H1 (cell line): ENCODE measurements around the gene MUC5AC. TPM values are rescaled to one million over a fixed set of nuclear protein-coding genes. Genes with fewer than 3 reads are reported as not detected.

Experiments used
- CTCF ChIA-PET: fragments of 300-600 bp; sonication (Branson Sonifier 250); formaldehyde crosslinking; loops from one replicate; lab custom pipeline; 2021; ENCODE audit not compliant: partially characterized antibody; lab: Charles Lee
- POLR2A ChIA-PET: fragments of 300-600 bp; sonication (Branson Sonifier 250); formaldehyde crosslinking; loops from one replicate; lab custom pipeline; 2021; ENCODE audit warnings: inconsistent platforms; ENCODE audit not compliant: partially characterized antibody; lab: Charles Lee
- DNase-seq, 2 experiments: peaks; one replicate each; pipeline versions ENCODE4 v3.0.0 to v3.0.0-alpha.2; 2010 to 2022; ENCODE audit warnings: low spot score in 2 of 2, low read depth in 1 of 2, mixed read lengths in 1 of 2
- FAIRE-seq: peaks from 2 replicates; lab custom pipeline; 2011; peaks lifted over from hg19 to GRCh38; lab: Jason Lieb, UNC
- H2AFZ ChIP-seq: 2 replicates; pipeline ENCODE4 v1.8.1; 2012; ENCODE audit warnings: low read length, inconsistent platforms
- H2AK5ac ChIP-seq: 2 replicates; pipeline ENCODE4 v1.6.1; 2013; ENCODE audit warnings: low read depth, low read length
- H2BK120ac ChIP-seq: replicated peaks from 2 replicates; pipeline ENCODE3; 2013; ENCODE audit warnings: low read depth, low read length, inconsistent platforms
- H2BK12ac ChIP-seq: 2 replicates; pipeline ENCODE4 v1.6.1; 2013; ENCODE audit warnings: low read depth, low read length
- H2BK15ac ChIP-seq: 2 replicates; pipeline ENCODE4 v1.6.1; 2013; ENCODE audit warnings: low read length
- H2BK20ac ChIP-seq: 2 replicates; pipeline ENCODE4 v1.6.1; 2013; ENCODE audit warnings: low read length
- H2BK5ac ChIP-seq: 2 replicates; pipeline ENCODE4 v1.6.1; 2013; ENCODE audit warnings: low read depth, low read length
- H3K14ac ChIP-seq: 2 replicates; pipeline ENCODE4 v1.6.1; 2013; ENCODE audit warnings: inconsistent platforms; ENCODE audit not compliant: insufficient read length
- H3K18ac ChIP-seq: 2 replicates; pipeline ENCODE4 v1.6.1; 2013; ENCODE audit warnings: low read length; ENCODE audit errors: extremely low read depth
- H3K23ac ChIP-seq: 2 replicates; pipeline ENCODE4 v1.6.1; 2013; ENCODE audit warnings: inconsistent platforms; ENCODE audit not compliant: insufficient read length
- H3K23me2 ChIP-seq: 2 replicates; pipeline ENCODE4 v1.6.1; 2013; ENCODE audit warnings: low read depth, low read length
- H3K27ac ChIP-seq: 2 replicates; pipeline ENCODE4 v1.6.1; 2011; ENCODE audit warnings: low read depth, low read length, inconsistent platforms
- H3K27me3 ChIP-seq, 4 experiments: replicated peaks in 1 of 4; 1 replicate in 1 of 4; 2 replicates in 3 of 4; pipeline versions ENCODE4 v1.6.1 to v1.8.1; 2011 to 2013; ENCODE audit warnings: low read length in 3 of 4, mild to moderate bottlenecking in 3 of 4, inconsistent platforms in 2 of 4, mixed read lengths in 2 of 4, moderate library complexity in 1 of 4; ENCODE audit not compliant: control insufficient read depth in 3 of 4, insufficient read depth in 3 of 4; ENCODE audit errors: extremely low read depth in 1 of 4
- H3K36me3 ChIP-seq, 4 experiments: 2 replicates each; pipeline versions ENCODE4 v1.6.1 to v1.8.1; 2011 to 2013; ENCODE audit warnings: mild to moderate bottlenecking in 4 of 4, low read length in 3 of 4, moderate library complexity in 2 of 4, control low read depth in 1 of 4, inconsistent platforms in 1 of 4; ENCODE audit not compliant: insufficient read depth in 4 of 4, control insufficient read depth in 2 of 4
- H3K4ac ChIP-seq: replicated peaks from 2 replicates; pipeline ENCODE3; 2013; ENCODE audit warnings: low read length, low read depth, mixed read lengths, inconsistent platforms; ENCODE audit not compliant: insufficient read length
- H3K4me1 ChIP-seq, 4 experiments: replicated peaks in 1 of 4; 1 replicate in 1 of 4; 2 replicates in 3 of 4; pipeline versions ENCODE4 v1.6.1 to v1.8.1; 2011 to 2013; ENCODE audit warnings: low read length in 3 of 4, inconsistent platforms in 2 of 4, mixed read lengths in 1 of 4; ENCODE audit not compliant: insufficient read depth in 4 of 4, control insufficient read depth in 3 of 4
- H3K4me2 ChIP-seq, 2 experiments: 2 replicates each; pipeline versions ENCODE4 v1.6.1 to v1.8.1; 2011 to 2013; ENCODE audit warnings: low read depth in 2 of 2, low read length in 2 of 2, control low read depth in 1 of 2, inconsistent platforms in 1 of 2, mild to moderate bottlenecking in 1 of 2; ENCODE audit not compliant: insufficient read depth in 1 of 2
- H3K4me3 ChIP-seq, 4 experiments: fragments of 200-600, 300-600 bp in 1 of 4; sonication (generic), shearing (Covaris generic), sonication (Bioruptor Twin) in 1 of 4; 2 replicates each; pipeline versions ENCODE4 v1.5.1 to v1.8.1; 2011 to 2016; ENCODE audit warnings: low read length in 4 of 4, low read depth in 3 of 4, control low read depth in 2 of 4, inconsistent platforms in 2 of 4, mild to moderate bottlenecking in 2 of 4, mixed read lengths in 1 of 4, moderate library complexity in 1 of 4; ENCODE audit not compliant: insufficient read depth in 2 of 4; ENCODE audit errors: extremely low read depth in 1 of 4
- H3K56ac ChIP-seq: replicated peaks from 2 replicates; pipeline ENCODE3; 2013; ENCODE audit warnings: low read depth, mild to moderate bottlenecking, mixed read lengths, low read length, inconsistent platforms; ENCODE audit not compliant: insufficient read length
- H3K79me1 ChIP-seq: 2 replicates; pipeline ENCODE4 v1.6.1; 2013; ENCODE audit warnings: low read depth, low read length, control low read depth
- H3K79me2 ChIP-seq, 2 experiments: 2 replicates each; pipeline versions ENCODE4 v1.6.1 to v1.8.1; 2012 to 2013; ENCODE audit warnings: low read length in 2 of 2, mild to moderate bottlenecking in 2 of 2, inconsistent platforms in 1 of 2; ENCODE audit not compliant: insufficient read depth in 2 of 2, control insufficient read depth in 1 of 2
- H3K9ac ChIP-seq, 4 experiments: replicated peaks in 1 of 4; 1 replicate in 1 of 4; 2 replicates in 3 of 4; pipeline versions ENCODE4 v1.6.1 to v1.8.1; 2011 to 2013; ENCODE audit warnings: low read depth in 3 of 4, low read length in 3 of 4, control low read depth in 2 of 4, mild to moderate bottlenecking in 2 of 4, moderate library complexity in 2 of 4, inconsistent platforms in 1 of 4; ENCODE audit errors: extremely low read depth in 1 of 4
- H3K9me3 ChIP-seq, 2 experiments: 2 replicates each; pipeline versions ENCODE4 v1.6.1 to v1.8.1; 2012 to 2013; ENCODE audit warnings: mild to moderate bottlenecking in 2 of 2, moderate library complexity in 2 of 2, control low read depth in 1 of 2, inconsistent platforms in 1 of 2, low read depth in 1 of 2, low read length in 1 of 2, mixed read lengths in 1 of 2; ENCODE audit not compliant: insufficient read depth in 2 of 2
- H4K20me1 ChIP-seq, 2 experiments: replicated peaks in 1 of 2; 2 replicates each; pipeline versions ENCODE3 to v1.8.1; 2011 to 2013; ENCODE audit warnings: inconsistent platforms in 2 of 2, low read length in 2 of 2, mild to moderate bottlenecking in 1 of 2; ENCODE audit not compliant: insufficient read depth in 2 of 2, control insufficient read depth in 1 of 2
- H4K5ac ChIP-seq: 2 replicates; pipeline ENCODE4 v1.6.1; 2013; ENCODE audit warnings: low read length, low read depth, mixed read lengths, inconsistent platforms; ENCODE audit not compliant: insufficient read length
- H4K8ac ChIP-seq: 2 replicates; pipeline ENCODE4 v1.8.0; 2013; ENCODE audit warnings: mild to moderate bottlenecking, moderate library complexity, low read length, inconsistent platforms; ENCODE audit not compliant: insufficient read depth; ENCODE audit errors: extremely low read depth
- H4K91ac ChIP-seq: replicated peaks from 2 replicates; pipeline ENCODE3; 2013; ENCODE audit warnings: low read length, mixed read lengths, inconsistent platforms; ENCODE audit not compliant: insufficient read length
- FOSL1 ChIP-seq: IDR thresholded peaks from 2 replicates; pipeline ENCODE4 v1.6.1; 2011; ENCODE audit warnings: mild to moderate bottlenecking, low read depth, low read length, moderate library complexity; ENCODE audit not compliant: insufficient read depth
- WGBS, 2 experiments: shearing (Covaris generic) in 1 of 2; methylation state at CpG; one replicate each; pipeline versions ENCODE4 v1.1.6 to v1.1.7; 2013 to 2015; ENCODE audit warnings: low lambda C conversion rate in 2 of 2, mixed read lengths in 2 of 2, inconsistent platforms in 1 of 2, low coverage in 1 of 2, missing lambda C conversion rate in 1 of 2; ENCODE audit not compliant: insufficient replicate concordance in 2 of 2, insufficient coverage in 1 of 2, insufficient read length in 1 of 2; ENCODE audit errors: extremely low coverage in 1 of 2, missing lambda C conversion rate in 1 of 2; 5-methylcytosine and 5-hydroxymethylcytosine counted together
- polyA plus RNA-seq, 7 experiments: library from polyadenylated mRNA; depleted of rRNA in 3 of 7; stranded (reverse) in 5 of 7; unstranded in 2 of 7; fragments of >200 nt in 5 of 7; fragments of 200-250 nt in 2 of 7; gene quantifications; 1 replicate in 5 of 7; 2 replicates in 1 of 7; 4 replicates in 1 of 7; pipeline versions ENCODE4 v1.2.1 to v1.2.3, GENCODE V29; 2011 to 2013; ENCODE audit warnings: missing spikeins in 2 of 7, mixed read lengths in 2 of 7
- total RNA-seq: library from RNA; stranded (reverse); fragmentation: NEBNext Ultra II Directional; extraction: Animal tissue kit (Norgen Biotek cat#: 25700); gene quantifications from 2 replicates; pipeline ENCODE4 v1.2.1, GENCODE V29; 2021

MUC5AC gene
- total and polyA plus RNA-seq, 2 of the 8 experiments (the other 6 are each of a cell fraction or from before 2014, with no cell fraction given): not detected

DNA sequence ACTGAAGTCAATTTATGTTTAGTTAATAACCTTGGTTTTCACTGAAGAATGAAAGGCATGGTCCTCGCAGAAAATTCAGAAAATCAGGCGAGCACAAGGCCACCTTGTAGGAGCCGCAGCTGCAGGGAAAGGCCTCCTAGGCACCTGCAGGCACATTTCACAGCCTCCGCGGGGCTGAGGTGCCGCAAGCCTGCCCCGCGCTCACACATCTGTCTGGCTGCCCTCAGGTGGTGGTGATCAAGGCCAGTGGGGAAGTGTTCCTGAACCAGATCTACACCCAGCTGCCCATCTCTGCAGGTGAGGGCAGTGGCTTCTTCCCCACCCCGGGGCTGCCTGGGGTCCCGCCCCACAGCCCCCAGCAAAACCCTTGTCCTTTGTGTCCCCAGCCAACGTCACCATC lies 10.5 kb downstream of the MUC5AC start:
- no peak overlapping the region for H2BK15ac ChIP-seq
- H3K4me1 ChIP-seq: no peaks in the 10 kb centered on the region
- no peak for FAIRE-seq
- H3K56ac ChIP-seq: no peak overlapping the region
- TF ChIP-seq FOSL1: no peak
- H4K8ac ChIP-seq: no peak overlapping the region
- H3K36me3 ChIP-seq: no peaks in the 10 kb centered on the region
- H3K23ac ChIP-seq: no peak overlapping the region
- no peak overlapping the region for H2BK5ac ChIP-seq
- CTCF ChIA-PET: interaction anchor here (1.0 kb wide), 1 partner anchor 11 kb away, joined by 3 read pairs; no protein-coding TSS in a partner anchor
- no peak overlapping the region for H4K91ac ChIP-seq
- peaks cover 25 to 48% of the 10 kb centered on the region in 2 experiments; a peak in 3 of 4 replicates for H3K9me3 ChIP-seq
- H4K20me1 ChIP-seq: peaks cover 0 to 3% of the 10 kb centered on the region in 2 experiments
- no peak overlapping the region for H3K9ac ChIP-seq
- no peak overlapping the region for H3K4me2 ChIP-seq
- no peak overlapping the region for H2BK12ac ChIP-seq
- no peak overlapping the region for H3K18ac ChIP-seq
- DNase-seq: no peak
- H2BK20ac ChIP-seq: no peak overlapping the region
- no peak overlapping the region for H3K14ac ChIP-seq
- H4K5ac ChIP-seq: no peak overlapping the region
- no peaks in the 10 kb centered on the region for H3K79me2 ChIP-seq
- no peak overlapping the region for H2AK5ac ChIP-seq
- H2AFZ ChIP-seq: no peak overlapping the region
- no peak overlapping the region for H3K4ac ChIP-seq
- H2BK120ac ChIP-seq: no peak overlapping the region
- peaks cover 24% of the 10 kb centered on the region; the same call in 1 of the 2 replicates for H3K23me2 ChIP-seq
- 86% methylated on average over 10 of the region's 11 CpGs; no CpG with 5 or more reads in 1 of the 2 experiments for WGBS, 2 experiments
- H3K4me3 ChIP-seq: no peak overlapping the region
- no peaks in the 10 kb centered on the region for H3K79me1 ChIP-seq
- no peaks in the 10 kb centered on the region for H3K27me3 ChIP-seq
- H3K27ac ChIP-seq: no peak overlapping the region
- POLR2A ChIA-PET: no interaction called here
